Fibroblast of villous mesenchyme (primary cell): Measurements from ENCODE around the gene PROZ. TPM values are rescaled to one million over a fixed set of nuclear protein-coding genes. Genes with fewer than 3 reads are reported as not detected.

Experiments
- DNase-seq: peaks from one replicate; pipeline ENCODE4 v3.0.0-alpha.2; 2010; ENCODE audit warnings: low read depth
- H3K4me3 ChIP-seq: 2 replicates; pipeline ENCODE4 v1.5.1; 2011; ENCODE audit warnings: low read depth, mild to moderate bottlenecking, low read length
- CTCF ChIP-seq: IDR thresholded peaks from 2 replicates; pipeline ENCODE4 v1.5.1; 2012; ENCODE audit warnings: low read depth, mild to moderate bottlenecking, low read length; ENCODE audit not compliant: insufficient read depth
- total RNA-seq: library from RNA; depleted of rRNA; stranded (reverse); fragments of >200 nt; gene quantifications from 2 replicates; pipeline ENCODE4 v1.2.3, GENCODE V29; 2012

Gene PROZ
- total RNA-seq, 1 donor = under 0.01 TPM

- H3K4me3 ChIP-seq = no peak overlapping the region
- peak; percentile 75 for DNase-seq
- no peak for TF ChIP-seq CTCF
Observed at GRCh38 chr13:113203507-113204377, 45.3 kb downstream of the PROZ start.

DNA sequence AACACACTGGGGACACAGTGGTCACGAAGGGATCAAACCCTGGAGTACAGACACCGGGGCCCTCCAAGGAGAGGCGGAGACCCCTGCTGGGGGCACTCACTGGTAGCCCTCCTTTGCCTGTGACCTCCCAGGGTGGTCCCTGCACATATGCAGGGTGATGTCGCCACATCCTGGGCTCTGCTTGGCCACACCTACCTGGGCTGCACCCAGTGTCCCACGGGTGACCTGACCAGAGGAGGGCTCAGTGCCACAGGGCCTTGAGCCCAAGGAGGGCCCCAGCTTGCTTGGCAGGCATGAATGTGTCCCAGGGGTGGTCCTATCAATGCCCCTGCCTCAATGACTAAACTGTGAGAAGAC is 45.9 kb downstream of the PROZ start:
- no peak for DNase-seq
- H3K4me3 ChIP-seq = no peak overlapping the region
- TF ChIP-seq CTCF = no peak

- no peak for TF ChIP-seq CTCF
- DNase-seq = no peak
- H3K4me3 ChIP-seq = no peak overlapping the region
Observed at GRCh38 chr13:113205428-113205931, 47.0 kb downstream of the PROZ start.

- peak overlapping the region; percentile 86 for H3K4me3 ChIP-seq
- TF ChIP-seq CTCF = no peak
- DNase-seq = no peak
Observed at GRCh38 chr13:113207460-113207859, 49.0 kb downstream of the PROZ start.

DNA sequence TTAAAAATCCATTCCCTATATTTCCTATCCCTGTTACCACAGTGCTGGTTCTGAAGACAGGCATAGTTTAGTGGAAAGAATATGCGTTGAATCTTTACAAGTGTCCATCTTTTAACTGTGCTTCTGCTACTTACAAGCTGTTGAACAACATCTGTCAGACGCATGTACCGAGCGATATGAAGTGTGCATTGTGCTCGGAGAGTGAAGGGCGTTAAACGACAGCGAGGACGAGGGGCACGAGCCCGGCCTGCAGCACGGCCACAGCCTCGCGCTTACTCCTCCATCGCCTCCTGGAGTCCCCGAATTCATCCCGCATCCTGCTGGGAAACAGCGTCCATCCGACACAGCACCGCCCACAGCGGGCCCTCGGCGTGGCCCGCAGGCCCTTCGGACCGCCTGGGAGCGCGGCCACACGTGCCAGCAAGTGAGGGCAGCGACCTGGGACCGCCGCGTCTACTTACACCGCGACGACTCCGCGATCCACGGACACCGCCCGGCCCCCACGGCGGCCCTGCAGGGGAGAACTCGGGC is 49.5 kb downstream of the PROZ start:
- H3K4me3 ChIP-seq = peak overlapping the region; percentile 86
- no peak for TF ChIP-seq CTCF
- DNase-seq = peak; percentile 59

GRCh38 chr13:113208421-113209335 is 50.2 kb downstream of the PROZ start, which contains the start of gene PCID2:
Gene PCID2, minus strand, starts transcription at chr13:113208669. Its CDS starts 35 bp downstream, at chr13:113208634.
- no peak for TF ChIP-seq CTCF
- DNase-seq = peak; percentile 89
- H3K4me3 ChIP-seq = peak within 1 kb of the TSS; percentile 86
